GM23338 (cell line): ENCODE results near the gene PCSK5. TPM values are rescaled to one million over a fixed set of nuclear protein-coding genes. Genes with fewer than 3 reads are reported as not detected.

Experiments
- ATAC-seq: fragments of 200-7000 bp; cut with Tn5 transposase; 3 replicates; pipeline ENCODE4 v1.9.1; 2020
- DNase-seq: peaks from one replicate; pipeline ENCODE4 v3.0.0-alpha.2; 2015; ENCODE audit warnings: low spot score
- H2AFZ ChIP-seq: fragments of 200-600 bp; sonication (generic); 2 replicates; pipeline ENCODE4 v1.8.0; 2016; ENCODE audit warnings: antibody characterized with exemption, mild to moderate bottlenecking, moderate library complexity
- H3F3A ChIP-seq: fragments of 200-600 bp; sonication (generic); replicated peaks from 2 replicates; pipeline ENCODE4 v1.8.0; 2017; ENCODE audit warnings: antibody characterized with exemption, mixed run types, low read depth
- H3K27ac ChIP-seq: fragments of 200-600 bp; sonication (generic); 2 replicates; pipeline ENCODE4 v1.6.1; 2016; ENCODE audit warnings: low read depth
- H3K27me3 ChIP-seq: fragments of 200-600 bp; sonication (generic); 2 replicates; pipeline ENCODE4 v1.8.0; 2016; ENCODE audit warnings: mild to moderate bottlenecking, mixed run types, moderate library complexity; ENCODE audit not compliant: insufficient read depth
- H3K36me3 ChIP-seq: fragments of 200-600 bp; sonication (generic); 2 replicates; pipeline ENCODE4 v1.8.0; 2016; ENCODE audit warnings: mild to moderate bottlenecking; ENCODE audit not compliant: insufficient read depth
- H3K4me1 ChIP-seq: fragments of 200-600 bp; sonication (generic); 2 replicates; pipeline ENCODE4 v1.8.0; 2016; ENCODE audit warnings: mild to moderate bottlenecking, moderate library complexity; ENCODE audit not compliant: insufficient read depth
- H3K4me2 ChIP-seq: fragments of 200-600 bp; sonication (generic); 2 replicates; pipeline ENCODE4 v1.7.1; 2017; ENCODE audit warnings: mixed run types
- H3K4me3 ChIP-seq: fragments of 200-600 bp; sonication (generic); 2 replicates; pipeline ENCODE4 v1.6.1; 2016; ENCODE audit warnings: mixed run types
- H3K79me2 ChIP-seq: fragments of 200-600 bp; sonication (generic); replicated peaks from 2 replicates; pipeline ENCODE4 v1.8.0; 2017; ENCODE audit warnings: mild to moderate bottlenecking; ENCODE audit not compliant: insufficient read depth
- H3K9me2 ChIP-seq: fragments of 200-600 bp; sonication (generic); 2 replicates; pipeline ENCODE4 v1.8.0; 2017; ENCODE audit not compliant: insufficient read depth
- H4K20me1 ChIP-seq: fragments of 200-600 bp; sonication (generic); replicated peaks from 2 replicates; pipeline ENCODE4 v1.8.0; 2017; ENCODE audit warnings: mild to moderate bottlenecking; ENCODE audit not compliant: insufficient read depth
- H3K27ac Mint-ChIP-seq: 2 replicates; pipeline ENCODE4 v1.8.0; 2020; ENCODE audit warnings: inconsistent platforms, mild to moderate bottlenecking, moderate library complexity, mixed read lengths
- H3K27me3 Mint-ChIP-seq: 3 replicates; pipeline ENCODE4 v1.8.0; 2022; ENCODE audit warnings: low read depth, mild to moderate bottlenecking, moderate library complexity, mixed read lengths, inconsistent platforms; ENCODE audit not compliant: insufficient read depth, poor library complexity
- H3K36me3 Mint-ChIP-seq: 3 replicates; pipeline ENCODE4 v1.8.0; 2021; ENCODE audit warnings: low read depth, mild to moderate bottlenecking, inconsistent platforms, moderate library complexity, mixed read lengths
- H3K4me1 Mint-ChIP-seq: 3 replicates; pipeline ENCODE4 v1.8.0; 2020; ENCODE audit warnings: mild to moderate bottlenecking, inconsistent platforms, mixed read lengths
- H3K4me3 Mint-ChIP-seq: 3 replicates; pipeline ENCODE4 v1.8.0; 2021; ENCODE audit warnings: moderate library complexity, mild to moderate bottlenecking, inconsistent platforms, mixed read lengths
- H3K9me3 Mint-ChIP-seq: 3 replicates; pipeline ENCODE4 v1.8.0; 2020; ENCODE audit warnings: moderate library complexity, mild to moderate bottlenecking, inconsistent platforms, mixed read lengths
- CREB1 ChIP-seq: fragments of 250-450 bp; sonication (Bioruptor Pico); IDR thresholded peaks from 2 replicates; pipeline ENCODE4 v1.5.0; 2020; ENCODE audit warnings: low read depth, mild to moderate bottlenecking, moderate library complexity
- CTCF ChIP-seq, 2 experiments: fragments of 200-600 bp in 1 of 2; sonication (generic) in 1 of 2; conservative IDR thresholded peaks; 2 replicates each; pipeline versions ENCODE4 v1.5.1 to v1.6.1; 2016 to 2017; ENCODE audit warnings: antibody characterized with exemption in 2 of 2, low read depth in 2 of 2, mild to moderate bottlenecking in 2 of 2, moderate library complexity in 1 of 2
- EZH2 ChIP-seq: fragments of 200-600 bp; sonication (generic); IDR thresholded peaks from one replicate; pipeline ENCODE4 v1.8.0; 2017; ENCODE audit warnings: antibody characterized with exemption, mild to moderate bottlenecking, low read depth; ENCODE audit not compliant: unreplicated experiment
- EZH2phosphoT487 ChIP-seq: fragments of 200-600 bp; sonication (generic); IDR thresholded peaks from one replicate; pipeline ENCODE4 v1.8.1; 2018; ENCODE audit warnings: antibody characterized with exemption; ENCODE audit not compliant: unreplicated experiment
- JUNB ChIP-seq: IDR thresholded peaks from one replicate; pipeline ENCODE4 v1.6.1; 2016; ENCODE audit warnings: antibody characterized with exemption; ENCODE audit not compliant: unreplicated experiment
- NANOG ChIP-seq: IDR thresholded peaks from 2 replicates; pipeline ENCODE4 v1.6.1; 2016; ENCODE audit warnings: antibody characterized with exemption, borderline replicate concordance
- POLR2AphosphoS5 ChIP-seq: IDR thresholded peaks from 2 replicates; pipeline ENCODE4 v1.6.1; 2016; ENCODE audit warnings: antibody characterized with exemption, low read depth
- STAT1 ChIP-seq: IDR thresholded peaks from one replicate; pipeline ENCODE4 v1.6.1; 2016; ENCODE audit warnings: antibody characterized with exemption; ENCODE audit not compliant: unreplicated experiment
- ZNF114 ChIP-seq: fragments of 250-450 bp; sonication (Bioruptor Pico); IDR thresholded peaks from 2 replicates; pipeline ENCODE4 v1.5.0; 2020; ENCODE audit warnings: mild to moderate bottlenecking, moderate library complexity
- ZNF331 ChIP-seq: fragments of 250-450 bp; sonication (Bioruptor Pico); IDR thresholded peaks from 2 replicates; pipeline ENCODE4 v1.5.0; 2020; ENCODE audit warnings: low read depth, mild to moderate bottlenecking, moderate library complexity
- polyA plus RNA-seq: library from polyadenylated mRNA; unstranded; fragments of >200 nt; fragmentation: Nextera tagmentation; extraction: Ambion mirVana; gene quantifications from 2 replicates; pipeline ENCODE4 v1.2.1, GENCODE V29; 2016
- total RNA-seq: library from RNA; depleted of rRNA; stranded (reverse); fragments of >200 nt; shearing (Covaris generic); gene quantifications from 2 replicates; pipeline ENCODE4 v1.2.3, GENCODE V29; 2014
- TF ChIP-seq, protein P1 (sequence below): IDR thresholded peaks from one replicate; pipeline ENCODE4 v1.6.1; 2018; ENCODE audit warnings: antibody characterized with exemption; ENCODE audit not compliant: unreplicated experiment
- TF ChIP-seq, protein P2 (sequence below): IDR thresholded peaks from 2 replicates; pipeline ENCODE4 v1.6.1; 2016; ENCODE audit warnings: antibody characterized with exemption

Gene PCSK5
- total and polyA plus RNA-seq, 2 experiments from 2014 or later = 12.3 to 34.8 TPM

- no peaks in the 10 kb centered on the region for H3K9me3 Mint-ChIP-seq
- peaks cover 7% of the 10 kb centered on the region for H3K36me3 Mint-ChIP-seq
- peak; percentile 31; the same call in 2 of the 3 replicates for ATAC-seq
- no peaks in the 10 kb centered on the region for H3K9me2 ChIP-seq
- no peaks in the 10 kb centered on the region for H3F3A ChIP-seq
- TF ChIP-seq ZNF114 (CRISPR knock-in tag) = no peak
- TF ChIP-seq JUNB = no peak
- no peak for TF ChIP-seq STAT1
- TF ChIP-seq CTCF (conservative IDR thresholded peaks at IDR 0.05; ENCODE audit: low read depth in 2 of 2) = no peak
- no peak for TF ChIP-seq CREB1
- TF ChIP-seq, protein P1, sequence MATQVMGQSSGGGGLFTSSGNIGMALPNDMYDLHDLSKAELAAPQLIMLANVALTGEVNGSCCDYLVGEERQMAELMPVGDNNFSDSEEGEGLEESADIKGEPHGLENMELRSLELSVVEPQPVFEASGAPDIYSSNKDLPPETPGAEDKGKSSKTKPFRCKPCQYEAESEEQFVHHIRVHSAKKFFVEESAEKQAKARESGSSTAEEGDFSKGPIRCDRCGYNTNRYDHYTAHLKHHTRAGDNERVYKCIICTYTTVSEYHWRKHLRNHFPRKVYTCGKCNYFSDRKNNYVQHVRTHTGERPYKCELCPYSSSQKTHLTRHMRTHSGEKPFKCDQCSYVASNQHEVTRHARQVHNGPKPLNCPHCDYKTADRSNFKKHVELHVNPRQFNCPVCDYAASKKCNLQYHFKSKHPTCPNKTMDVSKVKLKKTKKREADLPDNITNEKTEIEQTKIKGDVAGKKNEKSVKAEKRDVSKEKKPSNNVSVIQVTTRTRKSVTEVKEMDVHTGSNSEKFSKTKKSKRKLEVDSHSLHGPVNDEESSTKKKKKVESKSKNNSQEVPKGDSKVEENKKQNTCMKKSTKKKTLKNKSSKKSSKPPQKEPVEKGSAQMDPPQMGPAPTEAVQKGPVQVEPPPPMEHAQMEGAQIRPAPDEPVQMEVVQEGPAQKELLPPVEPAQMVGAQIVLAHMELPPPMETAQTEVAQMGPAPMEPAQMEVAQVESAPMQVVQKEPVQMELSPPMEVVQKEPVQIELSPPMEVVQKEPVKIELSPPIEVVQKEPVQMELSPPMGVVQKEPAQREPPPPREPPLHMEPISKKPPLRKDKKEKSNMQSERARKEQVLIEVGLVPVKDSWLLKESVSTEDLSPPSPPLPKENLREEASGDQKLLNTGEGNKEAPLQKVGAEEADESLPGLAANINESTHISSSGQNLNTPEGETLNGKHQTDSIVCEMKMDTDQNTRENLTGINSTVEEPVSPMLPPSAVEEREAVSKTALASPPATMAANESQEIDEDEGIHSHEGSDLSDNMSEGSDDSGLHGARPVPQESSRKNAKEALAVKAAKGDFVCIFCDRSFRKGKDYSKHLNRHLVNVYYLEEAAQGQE = no peak
- no peak for TF ChIP-seq ZNF331 (CRISPR knock-in tag)
- TF ChIP-seq POLR2AphosphoS5 = no peak
- TF ChIP-seq EZH2phosphoT487 = no peak
- TF ChIP-seq EZH2 = no peak
- TF ChIP-seq NANOG = no peak
- peak; percentile 14 for DNase-seq
- no peak overlapping the region for H3K27ac ChIP-seq
- H3K79me2 ChIP-seq = no peaks in the 10 kb centered on the region
- no peaks in the 10 kb centered on the region for H3K4me1 ChIP-seq
- H3K27ac Mint-ChIP-seq = no peak overlapping the region
- no peaks in the 10 kb centered on the region for H4K20me1 ChIP-seq
- no peak overlapping the region for H3K4me2 ChIP-seq
- peaks cover 4% of the 10 kb centered on the region; the same call in 2 of the 3 replicates for H3K4me1 Mint-ChIP-seq
- no peak overlapping the region for H3K4me3 ChIP-seq
- H3K4me3 Mint-ChIP-seq = no peak overlapping the region
- no peaks in the 10 kb centered on the region for H3K27me3 ChIP-seq
- no peaks in the 10 kb centered on the region for H3K27me3 Mint-ChIP-seq
- peaks cover 11% of the 10 kb centered on the region; the same call in 1 of the 2 replicates for H3K36me3 ChIP-seq
- H2AFZ ChIP-seq = no peak overlapping the region
These were observed 290.1 kb downstream of the PCSK5 start for GRCh38 chr9:76180541-76180940.

DNA sequence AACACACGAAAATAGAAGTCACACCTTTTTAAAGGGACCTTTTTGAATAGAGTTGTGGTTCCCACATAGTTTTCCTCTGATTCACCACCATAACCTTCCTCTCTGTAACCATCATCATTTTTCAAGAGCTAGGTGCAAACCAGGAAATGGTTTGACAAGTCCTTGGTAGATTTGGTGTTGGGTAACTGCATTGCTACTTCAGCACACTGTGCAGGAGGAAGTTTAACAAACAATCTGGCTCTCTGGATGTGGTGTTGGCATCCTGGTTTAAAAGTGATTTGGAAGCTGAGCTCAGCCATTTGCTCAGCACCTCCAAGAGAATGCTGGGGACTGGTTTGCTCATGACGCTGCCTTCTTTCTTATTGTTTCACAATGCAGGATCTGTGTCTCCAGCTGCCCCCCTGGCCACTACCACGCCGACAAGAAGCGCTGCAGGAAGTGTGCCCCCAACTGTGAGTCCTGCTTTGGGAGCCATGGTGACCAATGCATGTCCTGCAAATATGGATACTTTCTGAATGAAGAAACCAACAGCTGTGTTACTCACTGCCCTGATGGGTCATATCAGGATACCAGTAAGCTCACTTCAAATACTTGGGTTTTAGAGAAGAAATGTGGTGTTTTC lies 290.7 kb downstream of the PCSK5 start:
- ATAC-seq = no peak
- no peaks in the 10 kb centered on the region for H3F3A ChIP-seq
- H3K9me3 Mint-ChIP-seq = no peaks in the 10 kb centered on the region
- H3K9me2 ChIP-seq = no peaks in the 10 kb centered on the region
- H3K36me3 Mint-ChIP-seq = peaks cover 7% of the 10 kb centered on the region
- H3K4me3 ChIP-seq = no peak overlapping the region
- no peak overlapping the region for H2AFZ ChIP-seq
- H3K27ac Mint-ChIP-seq = 0 out of 2 replicates have a peak overlapping the region, but pooled peaks have one; percentile 15
- no peaks in the 10 kb centered on the region for H3K4me1 ChIP-seq
- no peaks in the 10 kb centered on the region for H3K79me2 ChIP-seq
- H3K4me2 ChIP-seq = no peak overlapping the region
- H3K27ac ChIP-seq = no peak overlapping the region
- H3K27me3 ChIP-seq = no peaks in the 10 kb centered on the region
- H3K4me1 Mint-ChIP-seq = peaks cover 4% of the 10 kb centered on the region; the same call in 2 of the 3 replicates
- H3K4me3 Mint-ChIP-seq = no peak overlapping the region
- H4K20me1 ChIP-seq = no peaks in the 10 kb centered on the region
- H3K36me3 ChIP-seq = peaks cover 11% of the 10 kb centered on the region; the same call in 1 of the 2 replicates
- no peaks in the 10 kb centered on the region for H3K27me3 Mint-ChIP-seq
- no peak for DNase-seq
- TF ChIP-seq NANOG = no peak
- TF ChIP-seq CREB1 = no peak
- no peak for TF ChIP-seq POLR2AphosphoS5
- TF ChIP-seq EZH2phosphoT487 = no peak
- no peak for TF ChIP-seq JUNB
- TF ChIP-seq EZH2 = no peak
- TF ChIP-seq, protein P1 = no peak
- TF ChIP-seq, protein P2, sequence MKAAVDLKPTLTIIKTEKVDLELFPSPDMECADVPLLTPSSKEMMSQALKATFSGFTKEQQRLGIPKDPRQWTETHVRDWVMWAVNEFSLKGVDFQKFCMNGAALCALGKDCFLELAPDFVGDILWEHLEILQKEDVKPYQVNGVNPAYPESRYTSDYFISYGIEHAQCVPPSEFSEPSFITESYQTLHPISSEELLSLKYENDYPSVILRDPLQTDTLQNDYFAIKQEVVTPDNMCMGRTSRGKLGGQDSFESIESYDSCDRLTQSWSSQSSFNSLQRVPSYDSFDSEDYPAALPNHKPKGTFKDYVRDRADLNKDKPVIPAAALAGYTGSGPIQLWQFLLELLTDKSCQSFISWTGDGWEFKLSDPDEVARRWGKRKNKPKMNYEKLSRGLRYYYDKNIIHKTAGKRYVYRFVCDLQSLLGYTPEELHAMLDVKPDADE = no peak
